Measurements from ENCODE around the gene AGBL5. TPM values are rescaled to one million over a fixed set of nuclear protein-coding genes. Genes with fewer than 3 reads are reported as not detected.

The AGBL5 gene
- total and polyA plus RNA-seq, 9 of the 15 experiments (the other 6 are each of a cell fraction or from before 2014, with no cell fraction given) = 3.3 to 52.7 (median 26.2) TPM

DNA sequence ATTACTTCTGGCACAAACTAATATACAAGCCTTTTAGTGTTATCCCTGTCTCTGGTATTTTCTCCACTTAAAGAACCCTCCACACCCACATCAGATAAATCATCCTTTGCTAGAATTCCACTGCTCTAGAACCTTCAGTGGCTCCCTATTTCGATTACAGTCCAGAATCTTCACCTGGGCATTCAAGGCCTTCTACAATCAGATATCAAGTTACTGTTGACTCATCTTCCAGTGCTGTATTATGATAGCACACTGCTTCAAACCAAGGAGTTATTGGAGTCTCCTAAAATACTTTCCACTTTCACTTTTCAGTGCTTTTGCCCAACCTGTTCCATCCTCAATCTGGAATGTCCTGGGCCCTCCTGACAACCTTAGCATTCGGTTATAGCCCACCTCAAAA, 64.1 kb downstream of the AGBL5 start:
- ChIA-PET CTCF (ENCODE audit: low intra/inter-chr PET ratio) (interaction anchor here (0.6 kb wide), 1 partner anchor 176 kb away, joined by 3 read pairs; no protein-coding TSS in a partner anchor), POLR2A (interaction anchor here (0.6 to 1.0 kb wide), 2 partner anchors 70 to 241 kb away, joined by 3 to 4 read pairs; partner anchors contain the start of gene GTF3C2)
- H3K9me3 ChIP-seq (replicated peaks; ENCODE audit: control insufficient read depth, insufficient read depth, low read depth, low read length) = no peaks in the 10 kb centered on the region
- in situ Hi-C loops (cut with MboI) (no loop called here), intact Hi-C loops (cut with micrococcal nuclease) (no loop called here)
- no peak overlapping the region for H2AFZ ChIP-seq (ENCODE audit: low read depth, low read length)
- H3K9me1 ChIP-seq (ENCODE audit: control insufficient read depth, insufficient read depth, low read length) = no peaks in the 10 kb centered on the region
- H3K36me3 ChIP-seq (ENCODE audit: control insufficient read depth, insufficient read depth, low read length) = no peaks in the 10 kb centered on the region
- FAIRE-seq = no peak
- no peaks in the 10 kb centered on the region for H3K79me2 ChIP-seq (ENCODE audit: control insufficient read depth, insufficient read depth, low read length)
- H4K20me1 ChIP-seq (replicated peaks; ENCODE audit: control insufficient read depth, insufficient read depth, low read length) = no peaks in the 10 kb centered on the region
- BruUV-seq (replicated peaks) = no TSS peak
- H3K27ac ChIP-seq (ENCODE audit: extremely low read depth, low read depth, low read length) = no peak overlapping the region
- no peak for ATAC-seq
- peaks cover 2 to 4% of the 10 kb centered on the region in 2 experiments; a peak in 1 of 5 replicates for H3K27me3 ChIP-seq (ENCODE audit: control insufficient read depth in 2 of 2, insufficient read depth in 2 of 2, low read length in 2 of 2)
- WGBS (ENCODE audit: insufficient coverage, low coverage, missing lambda C conversion rate) = 8% methylated on average over 2 of the region's 2 CpGs
- H3K4me2 ChIP-seq (ENCODE audit: insufficient read depth, low read length) = no peak overlapping the region
- no peak for DNase-seq (ENCODE audit: extremely low read depth in 1 of 4, low spot score in 3 of 4)
- H3K9ac ChIP-seq (ENCODE audit: insufficient read depth in 1 of 2, low read depth in 2 of 2, low read length in 2 of 2) = no peak overlapping the region
- peaks cover 0 to 10% of the 10 kb centered on the region in 2 experiments; a peak in 2 of 5 replicates for H3K4me1 ChIP-seq (replicated peaks in 1 of 2; ENCODE audit: control insufficient read depth in 2 of 2, insufficient read depth in 2 of 2, low read length in 2 of 2)
- H3K4me3 ChIP-seq = no peak overlapping the region
- TF ChIP-seq FOSL1 (tag; conservative IDR thresholded peaks at IDR 0.05) = peak; percentile 63
- no peak; the same call in 1 of the 2 replicates for TF ChIP-seq JUND (IDR thresholded peaks at IDR 0.05; ENCODE audit: borderline replicate concordance, low read depth, low read length)
- peak; percentile 37; the same call in 1 of the 3 replicates for TF ChIP-seq JUND (tag; IDR thresholded peaks at IDR 0.05; ENCODE audit: borderline replicate concordance, low read depth, low read length)
- no peak for TF ChIP-seq ETV5 (CRISPR knock-in tag; IDR thresholded peaks at IDR 0.05; ENCODE audit: low read depth)
- peak; percentile 9; the same call in 1 of the 2 replicates for TF ChIP-seq CBFA2T3 (IDR thresholded peaks at IDR 0.05)
- no peak for TF ChIP-seq ZC3H11A (IDR thresholded peaks at IDR 0.05; ENCODE audit: low read depth, low read length)
- no peak for TF ChIP-seq HIVEP1 (CRISPR knock-in tag; IDR thresholded peaks at IDR 0.05)
- TF ChIP-seq, protein P1, sequence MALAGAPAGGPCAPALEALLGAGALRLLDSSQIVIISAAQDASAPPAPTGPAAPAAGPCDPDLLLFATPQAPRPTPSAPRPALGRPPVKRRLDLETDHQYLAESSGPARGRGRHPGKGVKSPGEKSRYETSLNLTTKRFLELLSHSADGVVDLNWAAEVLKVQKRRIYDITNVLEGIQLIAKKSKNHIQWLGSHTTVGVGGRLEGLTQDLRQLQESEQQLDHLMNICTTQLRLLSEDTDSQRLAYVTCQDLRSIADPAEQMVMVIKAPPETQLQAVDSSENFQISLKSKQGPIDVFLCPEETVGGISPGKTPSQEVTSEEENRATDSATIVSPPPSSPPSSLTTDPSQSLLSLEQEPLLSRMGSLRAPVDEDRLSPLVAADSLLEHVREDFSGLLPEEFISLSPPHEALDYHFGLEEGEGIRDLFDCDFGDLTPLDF (CRISPR knock-in tag; IDR thresholded peaks at IDR 0.05) = no peak
- peak; percentile 81 for TF ChIP-seq ZFP36 (IDR thresholded peaks at IDR 0.05; ENCODE audit: low read depth, low read length, partially characterized antibody)
- TF ChIP-seq, protein P2, sequence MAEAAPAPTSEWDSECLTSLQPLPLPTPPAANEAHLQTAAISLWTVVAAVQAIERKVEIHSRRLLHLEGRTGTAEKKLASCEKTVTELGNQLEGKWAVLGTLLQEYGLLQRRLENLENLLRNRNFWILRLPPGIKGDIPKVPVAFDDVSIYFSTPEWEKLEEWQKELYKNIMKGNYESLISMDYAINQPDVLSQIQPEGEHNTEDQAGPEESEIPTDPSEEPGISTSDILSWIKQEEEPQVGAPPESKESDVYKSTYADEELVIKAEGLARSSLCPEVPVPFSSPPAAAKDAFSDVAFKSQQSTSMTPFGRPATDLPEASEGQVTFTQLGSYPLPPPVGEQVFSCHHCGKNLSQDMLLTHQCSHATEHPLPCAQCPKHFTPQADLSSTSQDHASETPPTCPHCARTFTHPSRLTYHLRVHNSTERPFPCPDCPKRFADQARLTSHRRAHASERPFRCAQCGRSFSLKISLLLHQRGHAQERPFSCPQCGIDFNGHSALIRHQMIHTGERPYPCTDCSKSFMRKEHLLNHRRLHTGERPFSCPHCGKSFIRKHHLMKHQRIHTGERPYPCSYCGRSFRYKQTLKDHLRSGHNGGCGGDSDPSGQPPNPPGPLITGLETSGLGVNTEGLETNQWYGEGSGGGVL (CRISPR knock-in tag; IDR thresholded peaks at IDR 0.05) = no peak
- TF ChIP-seq, protein P3, sequence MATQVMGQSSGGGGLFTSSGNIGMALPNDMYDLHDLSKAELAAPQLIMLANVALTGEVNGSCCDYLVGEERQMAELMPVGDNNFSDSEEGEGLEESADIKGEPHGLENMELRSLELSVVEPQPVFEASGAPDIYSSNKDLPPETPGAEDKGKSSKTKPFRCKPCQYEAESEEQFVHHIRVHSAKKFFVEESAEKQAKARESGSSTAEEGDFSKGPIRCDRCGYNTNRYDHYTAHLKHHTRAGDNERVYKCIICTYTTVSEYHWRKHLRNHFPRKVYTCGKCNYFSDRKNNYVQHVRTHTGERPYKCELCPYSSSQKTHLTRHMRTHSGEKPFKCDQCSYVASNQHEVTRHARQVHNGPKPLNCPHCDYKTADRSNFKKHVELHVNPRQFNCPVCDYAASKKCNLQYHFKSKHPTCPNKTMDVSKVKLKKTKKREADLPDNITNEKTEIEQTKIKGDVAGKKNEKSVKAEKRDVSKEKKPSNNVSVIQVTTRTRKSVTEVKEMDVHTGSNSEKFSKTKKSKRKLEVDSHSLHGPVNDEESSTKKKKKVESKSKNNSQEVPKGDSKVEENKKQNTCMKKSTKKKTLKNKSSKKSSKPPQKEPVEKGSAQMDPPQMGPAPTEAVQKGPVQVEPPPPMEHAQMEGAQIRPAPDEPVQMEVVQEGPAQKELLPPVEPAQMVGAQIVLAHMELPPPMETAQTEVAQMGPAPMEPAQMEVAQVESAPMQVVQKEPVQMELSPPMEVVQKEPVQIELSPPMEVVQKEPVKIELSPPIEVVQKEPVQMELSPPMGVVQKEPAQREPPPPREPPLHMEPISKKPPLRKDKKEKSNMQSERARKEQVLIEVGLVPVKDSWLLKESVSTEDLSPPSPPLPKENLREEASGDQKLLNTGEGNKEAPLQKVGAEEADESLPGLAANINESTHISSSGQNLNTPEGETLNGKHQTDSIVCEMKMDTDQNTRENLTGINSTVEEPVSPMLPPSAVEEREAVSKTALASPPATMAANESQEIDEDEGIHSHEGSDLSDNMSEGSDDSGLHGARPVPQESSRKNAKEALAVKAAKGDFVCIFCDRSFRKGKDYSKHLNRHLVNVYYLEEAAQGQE (IDR thresholded peaks at IDR 0.05; ENCODE audit: borderline replicate concordance) = no peak
- TF ChIP-seq, protein P3 (CRISPR knock-in tag; IDR thresholded peaks at IDR 0.05; ENCODE audit: low read depth) = no peak
